ENCODE results near the gene IL9.

Gene IL9

DNA sequence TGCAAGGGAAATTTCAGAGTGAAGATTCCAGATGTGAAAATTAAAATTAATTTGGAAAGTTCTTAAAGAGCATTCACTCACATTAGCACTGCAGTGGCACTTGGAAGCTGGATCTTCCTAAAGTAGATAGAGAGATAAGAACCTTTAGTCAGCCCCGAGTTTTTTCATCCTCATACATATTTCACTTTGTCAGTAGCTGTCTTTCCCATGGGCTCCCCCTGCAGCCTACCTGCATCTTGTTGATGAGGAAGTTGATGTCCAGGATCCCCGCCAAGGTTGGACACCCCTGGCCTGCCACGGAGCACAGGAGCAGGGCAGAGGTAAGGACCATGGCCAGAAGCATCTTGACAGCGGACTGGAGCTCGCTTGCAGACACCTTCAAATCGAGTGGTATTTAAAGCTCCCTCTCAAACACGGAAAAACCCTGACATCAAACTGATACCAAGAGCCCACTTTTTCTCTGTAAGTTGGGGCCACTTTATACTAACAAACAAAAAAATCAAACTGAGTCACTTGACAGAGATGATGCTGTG lies at the start of gene IL9:
Gene IL9, minus strand, starts transcription at position 368 of the 533 bp plus-strand sequence. Its CDS starts 25 bp downstream, at position 343.
- DNase-seq, result no peak

DNA sequence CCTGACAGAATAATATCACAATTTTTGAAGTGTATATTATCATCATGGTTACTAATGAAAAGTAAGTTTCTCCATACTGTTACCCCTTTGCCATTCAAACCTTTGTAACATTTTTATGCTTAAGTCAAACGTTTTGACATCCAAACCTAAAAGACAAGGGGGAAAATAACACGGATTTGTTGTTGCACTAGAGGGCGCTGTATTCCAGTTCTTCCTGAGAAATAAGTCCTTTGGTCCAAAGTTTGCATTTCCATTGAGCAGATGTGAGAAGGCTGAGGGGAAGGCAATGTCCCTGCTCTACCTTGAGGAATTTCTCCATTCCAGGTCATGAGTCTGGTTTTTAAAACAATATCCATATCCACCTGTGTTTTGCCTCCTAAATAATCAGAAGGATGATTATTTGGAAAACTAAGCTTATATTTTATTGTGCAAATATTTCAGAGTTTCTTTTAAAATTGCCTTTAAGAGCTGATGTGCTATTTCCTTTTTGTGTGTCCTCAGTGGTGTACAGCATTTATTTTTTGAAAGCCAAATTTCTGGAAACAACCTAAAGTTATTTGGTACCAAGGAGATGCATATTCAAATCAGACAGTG lies 49.4 kb upstream of the IL9 start:
- DNase-seq, result peak; percentile 75

- DNase-seq, result no peak
These were observed 48.9 kb upstream of the IL9 start for GRCh38 chr5:135944564-135944963.

DNA sequence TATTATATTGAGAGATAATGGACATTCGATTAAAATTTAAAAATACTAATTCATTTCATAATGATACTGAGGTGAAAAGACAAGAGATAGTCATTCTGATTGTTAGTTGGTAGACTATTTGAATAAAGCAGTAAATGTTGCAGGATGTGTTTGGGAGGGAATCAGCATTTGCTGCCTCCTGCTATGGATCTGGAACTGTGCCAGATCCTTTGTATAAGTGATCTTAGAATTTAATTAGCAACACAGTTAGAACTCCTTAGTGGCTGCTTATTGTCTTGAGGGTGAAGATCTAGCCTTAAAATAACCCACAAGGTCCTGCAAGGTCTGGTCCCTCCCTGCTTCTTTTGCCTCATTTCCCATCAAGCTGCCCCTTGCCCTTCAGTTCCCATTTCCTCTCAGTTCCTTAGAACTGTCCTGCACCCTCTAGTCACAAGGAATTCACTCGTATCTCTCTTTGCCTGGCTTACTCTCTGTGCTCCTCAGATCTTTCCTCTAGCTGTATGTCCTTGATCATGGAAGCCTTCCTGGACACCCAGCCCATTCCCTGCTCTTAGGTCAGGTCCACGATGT lies 46.6 kb upstream of the IL9 start:
- no peak for DNase-seq

GRCh38 chr5:135941711-135942110 lies 46.1 kb upstream of the IL9 start:
- DNase-seq, result no peak

- no peak for DNase-seq
These were observed 41.7 kb upstream of the IL9 start for GRCh38 chr5:135937245-135937911.

DNA sequence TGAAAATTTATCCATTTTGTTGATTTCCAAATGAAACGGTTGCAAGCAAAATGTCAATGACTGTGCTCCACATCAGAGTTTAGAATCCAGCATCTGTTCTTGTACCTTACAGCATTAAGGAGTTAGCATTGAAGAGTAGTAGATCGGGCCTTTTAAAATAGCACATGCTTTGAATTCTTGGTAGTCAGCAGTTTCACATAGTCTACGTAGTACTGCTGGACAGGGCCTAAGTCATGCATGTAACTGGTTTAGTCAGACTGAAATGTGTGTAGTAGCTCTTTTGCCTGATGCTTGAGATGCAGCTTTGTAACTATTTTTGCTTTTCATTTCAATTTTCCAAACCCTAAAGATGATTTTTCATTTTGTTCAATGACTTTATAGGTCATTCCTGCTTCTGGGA lies 39.3 kb upstream of the IL9 start:
- no peak for DNase-seq

GRCh38 chr5:135930949-135931295 lies 35.3 kb upstream of the IL9 start:
- DNase-seq, result no peak

- DNase-seq, result peak; percentile 3
These were observed 34.6 kb upstream of the IL9 start for GRCh38 chr5:135930029-135930948.

DNA sequence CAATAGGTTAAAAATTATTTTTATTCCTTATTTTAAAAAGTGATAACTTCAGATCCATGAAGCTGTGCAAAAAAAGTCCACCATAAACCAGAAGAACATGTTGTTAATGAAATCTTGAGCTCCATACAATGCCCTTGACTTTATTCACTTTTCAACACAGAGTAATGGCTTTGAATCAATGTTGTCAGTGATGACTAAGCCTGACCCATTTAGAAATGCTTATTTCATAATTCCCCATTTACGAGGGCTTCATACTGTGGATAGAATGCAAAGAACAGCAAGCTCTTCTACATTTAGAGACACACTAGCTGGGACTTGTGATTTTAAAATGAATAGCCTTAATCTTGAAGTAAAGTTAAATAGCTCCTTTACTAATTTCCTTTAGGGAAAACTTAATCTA lies 25.7 kb upstream of the IL9 start:
- DNase-seq, result no peak

DNA sequence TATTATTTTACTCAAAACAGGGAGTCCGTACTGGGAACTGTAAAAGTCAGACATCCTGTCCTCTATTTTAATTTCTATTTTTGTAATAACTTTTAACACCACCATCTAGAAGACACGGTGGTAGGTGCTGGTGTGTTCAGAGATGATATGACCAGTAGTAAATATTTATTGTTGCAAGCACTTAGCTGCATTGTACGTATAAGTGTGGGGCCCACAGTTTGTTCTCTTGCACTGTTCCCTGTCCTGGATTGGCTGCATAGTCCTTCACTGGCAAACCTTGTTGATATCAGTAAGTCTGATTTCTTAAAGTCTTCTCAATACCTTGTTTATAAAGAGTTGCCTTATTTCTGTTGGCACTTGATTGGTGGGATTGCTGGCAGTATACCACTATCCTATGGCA lies 24.6 kb upstream of the IL9 start:
- no peak for DNase-seq

DNA sequence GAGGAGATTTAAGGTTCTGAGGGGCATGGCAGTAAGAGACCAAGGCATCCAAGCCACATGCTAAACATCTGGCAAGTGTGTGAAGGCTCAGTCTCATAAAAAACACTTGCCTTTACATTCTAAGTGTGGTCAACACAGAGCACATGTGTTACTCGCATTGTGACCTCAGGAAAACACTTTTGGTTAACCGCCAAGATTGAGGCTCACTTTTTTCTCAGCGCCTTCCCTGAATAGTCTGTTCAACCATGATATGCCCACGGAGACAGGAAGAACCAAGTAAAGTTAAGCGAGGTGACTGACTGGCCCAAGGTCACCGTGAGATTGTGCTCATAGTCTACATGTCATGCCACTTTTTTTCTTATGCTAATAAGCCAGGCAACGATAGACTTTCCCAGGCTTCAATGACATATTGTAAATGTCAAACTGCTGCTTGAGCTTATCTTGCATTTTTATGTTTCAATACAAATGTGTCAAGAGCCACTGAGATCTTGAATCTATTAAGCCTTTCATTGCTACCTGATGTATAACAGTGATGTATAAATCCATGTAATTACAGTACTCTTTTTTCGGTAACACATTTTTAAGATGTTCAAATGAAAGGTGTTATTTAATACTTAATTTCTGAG lies 21.1 kb upstream of the IL9 start:
- DNase-seq, result no peak

GRCh38 chr5:135915466-135916001 lies 19.9 kb upstream of the IL9 start:
- DNase-seq, result no peak

GRCh38 chr5:135913713-135914626 lies 18.3 kb upstream of the IL9 start:
- no peak for DNase-seq

- no peak for DNase-seq
These were observed 9.5 kb upstream of the IL9 start for GRCh38 chr5:135905144-135905543.

DNA sequence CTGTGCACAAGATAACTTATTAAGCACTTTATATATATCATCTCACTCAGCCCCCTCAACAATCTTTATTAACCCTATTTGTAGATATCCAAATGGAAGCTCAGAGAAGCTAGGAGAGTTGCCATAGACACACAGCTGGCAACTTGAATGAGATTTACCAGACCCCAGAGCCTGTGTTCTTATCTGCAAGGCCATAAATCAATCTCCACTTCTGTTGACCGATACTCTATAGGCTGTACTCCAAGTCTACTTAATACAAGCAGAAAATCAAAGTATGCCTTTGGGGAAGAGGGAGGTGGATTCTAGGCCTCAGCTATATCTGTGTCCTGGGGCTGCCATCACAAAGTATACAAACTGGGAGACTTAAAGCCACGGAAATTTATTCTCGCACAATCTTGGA lies 6.0 kb upstream of the IL9 start:
- no peak for DNase-seq

GRCh38 chr5:135900276-135900675 lies 4.6 kb upstream of the IL9 start:
- DNase-seq, result no peak

DNA sequence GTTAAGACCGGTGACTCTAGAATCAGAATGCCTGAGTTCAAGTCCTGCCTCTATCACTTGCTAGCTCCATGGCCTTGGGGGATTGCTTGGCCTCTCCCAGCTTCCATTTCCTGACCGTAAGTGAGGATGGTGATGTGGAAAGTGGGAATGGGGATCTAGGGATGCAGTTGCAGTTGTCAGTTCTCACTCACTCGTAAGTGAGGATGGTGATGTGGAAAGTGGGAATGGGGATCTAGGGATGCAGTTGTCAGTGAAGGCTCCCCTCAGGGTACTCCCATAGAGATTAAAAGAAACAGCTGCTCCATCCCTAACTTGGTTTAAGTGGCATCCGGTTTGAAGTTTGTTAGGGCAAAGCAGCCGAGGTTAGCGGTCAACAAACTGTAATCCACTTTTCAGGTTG lies 3.0 kb upstream of the IL9 start:
- DNase-seq, result no peak

DNA sequence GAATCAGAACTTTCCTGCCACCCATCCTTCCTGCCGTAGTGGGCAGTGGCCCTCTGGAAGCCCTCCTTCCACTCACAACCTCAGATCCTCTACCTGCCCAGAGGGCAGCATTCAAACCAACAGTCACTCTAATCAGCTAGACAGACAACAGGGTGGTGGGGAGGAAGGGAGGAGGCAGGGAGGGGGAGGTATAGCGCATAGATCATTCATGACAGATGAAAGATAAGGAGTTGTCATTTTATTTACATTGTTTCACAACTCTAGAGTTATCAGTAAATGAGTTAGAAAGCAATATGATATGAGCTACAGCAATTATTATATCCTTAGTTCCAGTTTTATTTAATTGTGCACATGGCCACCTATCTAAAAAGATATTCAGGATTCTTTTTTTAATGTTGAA lies 852 bp downstream of the IL9 start:
- DNase-seq, result no peak

GRCh38 chr5:135894276-135894675 lies 1.4 kb downstream of the IL9 start:
- DNase-seq, result no peak

DNA sequence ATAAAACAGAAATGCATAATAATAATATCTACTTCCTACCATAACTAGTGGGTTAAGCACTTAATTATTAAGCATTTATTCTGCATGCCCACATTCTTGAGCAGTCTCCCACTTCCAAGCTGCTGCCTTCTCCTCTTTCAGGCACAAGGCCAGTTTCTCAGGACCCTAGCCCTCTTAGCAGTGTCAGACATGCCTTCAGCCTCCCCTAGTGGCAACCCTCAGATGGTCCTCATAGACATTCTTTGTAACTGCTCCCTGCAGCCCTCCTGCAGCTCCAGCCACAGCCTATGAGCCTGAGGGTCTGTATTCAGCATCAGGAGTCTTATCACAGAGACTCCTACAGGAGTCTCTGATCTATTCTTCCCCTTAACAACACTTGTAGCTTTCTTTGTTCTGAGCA lies 3.9 kb downstream of the IL9 start:
- no peak for DNase-seq

- DNase-seq, result no peak
These were observed 4.4 kb downstream of the IL9 start for GRCh38 chr5:135891268-135891667.

All from NCI-H2029 (cell line).